HG02678 (cell line): ENCODE data around the gene PARD3B.

ENCODE experiments used
- ATAC-seq: cut with Tn5 transposase; IDR thresholded peaks from one replicate; pipeline ENCODE4 v1.9.1; 2021; ENCODE audit warnings: mild to moderate bottlenecking, moderate library complexity; ENCODE audit not compliant: unreplicated experiment

PARD3B gene

DNA sequence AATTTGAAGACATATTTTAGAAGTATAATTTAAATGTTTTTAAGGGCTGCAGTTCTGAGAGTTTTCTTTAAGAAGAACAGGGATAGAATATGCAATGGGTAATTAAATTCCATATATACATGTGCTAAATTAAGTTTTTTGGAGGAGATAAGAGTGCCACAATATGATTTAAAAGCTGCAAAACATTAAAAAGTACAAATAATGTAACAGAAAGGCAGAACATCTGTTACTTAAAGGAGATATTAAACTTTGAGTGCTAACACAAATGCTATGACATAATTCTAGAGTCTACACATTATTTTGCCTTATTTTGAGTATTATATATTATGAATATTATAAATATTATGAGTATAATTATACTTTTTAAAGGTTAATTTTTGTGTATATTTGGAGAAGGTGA is 102.4 kb downstream of the PARD3B start:
- ATAC-seq: no peak

DNA sequence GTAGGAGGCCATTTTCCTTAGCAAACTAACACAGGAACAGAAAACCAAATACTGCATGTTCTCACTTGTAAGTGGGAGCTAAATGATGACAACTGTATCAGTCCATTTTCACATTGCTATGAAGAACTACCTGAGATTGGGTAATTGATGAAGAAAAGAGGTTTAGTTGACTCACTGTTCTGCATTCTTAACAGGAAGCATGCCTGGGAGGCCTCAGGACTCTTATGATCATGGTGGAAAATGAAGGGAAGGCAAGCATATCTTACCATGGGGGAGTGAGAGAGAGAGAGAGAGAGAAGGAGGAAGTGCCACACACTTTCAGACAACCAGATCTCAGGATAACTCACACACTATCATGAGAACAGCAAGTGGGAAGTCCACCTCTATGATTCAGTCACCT is 105.3 kb downstream of the PARD3B start:
- ATAC-seq: no peak

GRCh38 chr2:204652063-204652462 is 106.8 kb downstream of the PARD3B start:
- no peak for ATAC-seq

- no peak for ATAC-seq
Measured at GRCh38 chr2:204654669-204655068, 109.4 kb downstream of the PARD3B start.

- no peak for ATAC-seq
Measured at GRCh38 chr2:204655101-204655500, 109.8 kb downstream of the PARD3B start.

DNA sequence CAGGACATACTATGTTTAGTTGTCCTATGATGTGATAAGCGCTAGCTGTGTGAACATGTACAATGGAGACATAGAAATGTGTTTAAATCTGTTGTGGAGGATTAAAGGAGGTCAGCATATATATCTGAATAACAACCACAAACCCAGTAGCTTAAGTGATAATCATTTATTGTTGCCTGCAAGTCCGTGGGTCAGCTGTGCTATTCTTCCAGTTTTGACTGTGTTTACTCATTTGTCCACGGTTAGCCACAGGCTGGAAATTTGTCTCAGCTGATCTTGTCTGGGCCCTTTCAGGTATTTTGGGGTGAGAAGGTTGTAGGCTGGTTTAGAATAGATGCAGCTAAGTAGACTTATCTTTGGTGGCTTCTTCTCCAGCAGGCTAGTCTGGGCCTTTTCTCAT is 110.4 kb downstream of the PARD3B start:
- ATAC-seq: no peak

GRCh38 chr2:204657024-204657423 is 111.7 kb downstream of the PARD3B start:
- ATAC-seq: no peak

GRCh38 chr2:204662956-204663355 is 117.7 kb downstream of the PARD3B start:
- ATAC-seq: no peak

- no peak for ATAC-seq
Measured at GRCh38 chr2:204663816-204664425, 118.6 kb downstream of the PARD3B start.

- no peak for ATAC-seq
Measured at GRCh38 chr2:204664708-204665121, 119.4 kb downstream of the PARD3B start.

DNA sequence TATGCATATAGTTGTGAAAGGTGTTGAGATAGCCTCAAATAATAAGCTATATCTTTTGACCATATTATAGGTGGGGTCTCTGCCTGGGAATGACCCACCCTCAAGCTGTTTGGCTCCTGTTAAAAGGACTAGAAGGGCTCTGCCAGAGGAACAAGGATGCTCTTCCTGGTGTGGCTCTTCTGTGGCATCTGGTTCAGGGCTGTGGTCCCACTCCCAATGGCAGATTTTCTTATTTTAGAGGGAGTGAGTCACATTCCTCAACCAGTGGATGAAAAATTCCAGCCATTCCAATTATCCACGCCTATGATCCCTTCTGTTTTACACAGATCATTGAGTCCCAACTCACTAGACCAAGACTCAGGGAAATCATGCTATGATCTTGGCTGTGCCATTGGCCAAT is 119.9 kb downstream of the PARD3B start:
- ATAC-seq: no peak

- ATAC-seq: no peak
Measured at GRCh38 chr2:204665771-204666170, 120.5 kb downstream of the PARD3B start.

GRCh38 chr2:204667990-204668389 is 122.7 kb downstream of the PARD3B start:
- no peak for ATAC-seq

- ATAC-seq: no peak
Measured at GRCh38 chr2:204669382-204669781, 124.1 kb downstream of the PARD3B start.

- ATAC-seq: no peak
Measured at GRCh38 chr2:204670124-204670523, 124.8 kb downstream of the PARD3B start.

GRCh38 chr2:204670756-204671155 is 125.5 kb downstream of the PARD3B start:
- ATAC-seq: no peak

- ATAC-seq: no peak
Measured at GRCh38 chr2:204672772-204673171, 127.5 kb downstream of the PARD3B start.

DNA sequence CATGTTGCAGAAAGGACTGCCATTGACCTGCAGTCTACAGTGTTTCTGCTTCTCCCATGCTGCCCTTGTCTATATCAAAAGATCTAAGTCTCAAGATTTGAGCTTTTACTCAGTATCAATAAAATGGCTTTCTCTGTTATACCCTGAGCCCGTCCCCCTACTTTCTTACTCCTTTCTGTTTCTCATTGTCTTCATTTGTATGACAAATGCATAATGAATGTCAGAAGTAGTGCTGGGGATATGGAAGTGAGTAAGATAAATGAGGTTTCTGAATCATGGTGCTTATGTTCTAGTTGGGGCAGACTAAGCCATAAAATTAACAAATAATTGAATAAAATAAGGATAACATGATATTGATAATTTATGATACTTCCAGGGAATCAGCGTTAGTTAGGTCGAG is 128.6 kb downstream of the PARD3B start:
- no peak for ATAC-seq

DNA sequence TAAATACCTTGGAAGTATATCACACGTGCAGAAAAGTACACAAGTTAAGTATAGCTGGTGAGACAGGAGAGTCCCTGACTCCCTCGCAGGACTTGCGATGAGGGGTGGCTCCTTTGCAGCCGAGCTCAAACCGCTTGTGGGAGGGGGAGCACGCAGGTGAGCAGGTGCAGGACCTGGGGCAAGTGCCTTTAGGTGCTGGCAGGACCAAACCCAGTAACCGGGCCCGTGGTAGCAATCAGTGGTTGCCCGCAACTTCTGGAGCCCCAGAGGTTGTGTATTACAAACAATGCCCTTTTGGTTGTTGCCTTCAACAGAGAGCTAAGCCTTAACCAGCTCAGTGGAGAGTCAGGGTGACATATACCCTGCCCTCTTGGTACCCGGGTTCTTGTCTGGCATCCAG is 132.8 kb downstream of the PARD3B start:
- ATAC-seq: no peak

GRCh38 chr2:204680576-204680975 is 135.3 kb downstream of the PARD3B start:
- ATAC-seq: no peak

GRCh38 chr2:204681412-204681811 is 136.1 kb downstream of the PARD3B start:
- ATAC-seq: no peak

- no peak for ATAC-seq
Measured at GRCh38 chr2:204683384-204683783, 138.1 kb downstream of the PARD3B start.

DNA sequence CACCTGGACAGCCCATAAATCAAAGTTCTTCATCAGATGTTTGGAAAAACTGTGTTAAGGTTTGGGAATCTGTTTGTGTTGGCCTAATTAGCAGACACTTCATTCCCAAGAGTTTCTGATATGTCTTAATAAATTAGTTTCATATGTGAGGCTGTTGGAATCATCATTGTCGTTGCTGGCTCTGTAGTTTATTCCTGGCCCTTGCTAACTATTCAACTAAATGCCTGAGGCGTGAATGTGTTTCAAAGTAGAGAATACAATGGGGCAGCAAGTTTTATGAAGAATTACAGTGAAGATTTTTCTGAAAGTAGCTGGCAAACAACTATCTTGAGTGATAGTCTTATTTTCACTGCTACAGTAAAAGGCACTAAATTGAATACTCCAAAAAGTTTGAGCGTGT is 141.1 kb downstream of the PARD3B start:
- ATAC-seq: no peak
